Stimulated activated CD4-positive, alpha-beta T cell treated with anti-CD3 and anti-CD28 coated beads, Interleukin-2, amount 100 ng/mL, for 4 hours (primary cell): Measurements from ENCODE around the gene GJC2.
"Not testable (repeated sequence)": the region's sequence is repeated elsewhere in the genome, so short reads cannot be mapped to it uniquely, and the experiment has no call there.

Source experiments
- DNase-seq: peaks from one replicate; pipeline ENCODE4 v3.0.0-alpha.2; 2020; ENCODE audit warnings: low read depth

Gene GJC2

GRCh38 chr1:228173528-228174481 lies 24.1 kb downstream of the GJC2 start:
- DNase-seq, result not testable (repeated sequence)

- no peak for DNase-seq
These were observed 25.0 kb downstream of the GJC2 start for GRCh38 chr1:228174482-228175315.

GRCh38 chr1:228175316-228176023 lies 25.7 kb downstream of the GJC2 start:
- no peak for DNase-seq

GRCh38 chr1:228176024-228176395 lies 26.3 kb downstream of the GJC2 start:
- DNase-seq, result no peak

GRCh38 chr1:228176461-228177182 lies 26.9 kb downstream of the GJC2 start:
- no peak for DNase-seq

GRCh38 chr1:228177183-228177475 lies 27.4 kb downstream of the GJC2 start:
- DNase-seq, result no peak

GRCh38 chr1:228177721-228178710 lies 28.3 kb downstream of the GJC2 start:
- no peak for DNase-seq

GRCh38 chr1:228178737-228179684 lies 29.3 kb downstream of the GJC2 start:
- DNase-seq, result no peak

GRCh38 chr1:228180271-228180958 lies 30.7 kb downstream of the GJC2 start:
- no peak for DNase-seq

- no peak for DNase-seq
These were observed 31.4 kb downstream of the GJC2 start for GRCh38 chr1:228180959-228181644.

GRCh38 chr1:228181645-228182034 lies 31.9 kb downstream of the GJC2 start:
- no peak for DNase-seq

- DNase-seq, result no peak
These were observed 32.7 kb downstream of the GJC2 start for GRCh38 chr1:228182296-228183030.

GRCh38 chr1:228184152-228184551 lies 34.4 kb downstream of the GJC2 start:
- DNase-seq, result no peak

GRCh38 chr1:228185641-228185965 lies 35.9 kb downstream of the GJC2 start:
- no peak for DNase-seq

- DNase-seq, result not testable (repeated sequence)
These were observed 38.5 kb downstream of the GJC2 start for GRCh38 chr1:228188249-228188648.

GRCh38 chr1:228190182-228190581 lies 40.5 kb downstream of the GJC2 start:
- no peak for DNase-seq

- no peak for DNase-seq
These were observed 41.0 kb downstream of the GJC2 start for GRCh38 chr1:228190778-228191177.

GRCh38 chr1:228194436-228194835 lies 44.7 kb downstream of the GJC2 start:
- no peak for DNase-seq
